ENCODE measurements around the gene RCAN1.

Gene RCAN1

GRCh38 chr21:34614628-34615486 lies at the start of gene RCAN1:
Gene RCAN1 (minus strand): TSS chr21:34615113. CDS start chr21:34615011, 102 bp downstream.
- DNase-seq = peak; percentile 92 to 93

DNA sequence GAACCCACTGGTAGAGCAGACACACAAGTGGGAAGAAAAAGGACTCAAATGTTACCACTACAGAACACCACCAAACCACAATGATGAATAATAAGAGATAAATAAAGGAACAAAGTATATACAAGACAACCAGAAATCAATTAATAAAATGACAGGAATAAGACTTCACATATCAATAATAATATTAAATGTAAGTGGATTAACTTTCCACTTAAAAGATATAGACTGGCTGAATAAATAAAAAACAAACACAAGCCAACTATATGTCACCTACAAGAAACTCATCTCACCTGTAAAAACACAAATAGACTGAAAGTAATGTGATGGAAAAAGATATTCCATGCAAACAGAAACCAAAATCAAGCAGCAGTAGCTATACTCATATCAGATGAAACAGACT lies 46.9 kb upstream of the RCAN1 start:
- no peak for DNase-seq

DNA sequence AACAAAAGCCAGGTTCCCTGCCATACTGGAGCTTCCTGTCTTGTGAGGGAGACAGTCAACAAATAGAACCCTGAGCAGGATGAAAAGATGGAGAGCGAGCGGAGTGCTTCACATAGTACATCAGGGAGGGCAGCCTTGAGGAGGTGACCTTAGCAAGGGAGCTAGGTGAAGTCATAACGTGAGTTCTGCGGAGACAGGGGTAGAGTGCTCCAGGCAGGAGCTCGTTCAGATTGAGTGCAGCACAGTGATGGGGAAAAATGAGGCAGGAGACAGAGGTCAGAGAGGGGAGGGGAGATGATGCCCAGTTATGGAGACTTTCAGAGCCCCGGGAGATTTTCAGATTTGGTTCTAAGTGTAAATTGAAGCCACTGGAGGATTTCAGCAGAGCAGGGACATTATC lies 38.6 kb upstream of the RCAN1 start:
- no peak for DNase-seq

GRCh38 chr21:34651642-34652041 lies 36.7 kb upstream of the RCAN1 start:
- no peak for DNase-seq

- DNase-seq = no peak
Measured at GRCh38 chr21:34650861-34651431, 36.0 kb upstream of the RCAN1 start.

- DNase-seq = no peak
Measured at GRCh38 chr21:34649400-34649799, 34.5 kb upstream of the RCAN1 start.

- DNase-seq = no peak
Measured at GRCh38 chr21:34648739-34649297, 33.9 kb upstream of the RCAN1 start.

- DNase-seq = no peak
Measured at GRCh38 chr21:34647555-34647954, 32.6 kb upstream of the RCAN1 start.

- no peak for DNase-seq
Measured at GRCh38 chr21:34644825-34645224, 29.9 kb upstream of the RCAN1 start.

GRCh38 chr21:34642211-34643075 lies 27.5 kb upstream of the RCAN1 start:
- DNase-seq = no peak

- DNase-seq = no peak
Measured at GRCh38 chr21:34640858-34641257, 25.9 kb upstream of the RCAN1 start.

- DNase-seq = no peak
Measured at GRCh38 chr21:34639882-34640788, 25.2 kb upstream of the RCAN1 start.

DNA sequence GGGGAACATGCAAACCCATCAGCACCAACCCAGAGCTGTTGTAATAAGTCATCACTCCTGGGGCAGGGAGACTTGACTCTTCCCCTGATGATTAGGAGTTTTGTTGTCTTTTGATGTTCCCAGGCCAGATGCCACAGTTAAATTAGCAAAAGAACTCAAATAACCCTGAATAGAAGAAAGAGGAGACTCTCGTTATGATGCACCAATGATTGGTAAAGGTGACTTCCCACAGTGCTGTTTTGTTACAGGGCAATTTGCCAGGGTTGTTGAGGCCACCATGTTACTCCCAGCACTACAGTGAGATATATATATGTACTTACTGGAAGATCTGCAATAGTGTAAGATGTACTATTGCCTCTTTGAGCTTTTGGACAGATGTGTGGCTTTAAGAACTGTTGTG lies 24.3 kb upstream of the RCAN1 start:
- no peak for DNase-seq

GRCh38 chr21:34636961-34637360 lies 22.0 kb upstream of the RCAN1 start:
- no peak for DNase-seq

- DNase-seq = no peak
Measured at GRCh38 chr21:34635307-34635706, 20.4 kb upstream of the RCAN1 start.

- no peak for DNase-seq
Measured at GRCh38 chr21:34632498-34632897, 17.6 kb upstream of the RCAN1 start.

- DNase-seq = peak in 1 of 2 donors; percentile 79
Measured at GRCh38 chr21:34630536-34631143, 15.7 kb upstream of the RCAN1 start.

- no peak for DNase-seq
Measured at GRCh38 chr21:34626131-34626530, 11.2 kb upstream of the RCAN1 start.

GRCh38 chr21:34625030-34625593 lies 10.2 kb upstream of the RCAN1 start:
- DNase-seq = no peak

GRCh38 chr21:34623516-34623915 lies 8.6 kb upstream of the RCAN1 start:
- no peak for DNase-seq
